Measurements from ENCODE around the gene CCDC39.

GRCh38 chr3:180631317-180631716, 48.0 kb downstream of the CCDC39 start:
- TF ChIP-seq EZH2 (IDR thresholded peaks at IDR 0.05; ENCODE audit: low read length) = no peak
- peak in 1 of 3 experiments; percentile 16 for TF ChIP-seq CTCF (optimal IDR thresholded peaks at IDR 0.05 in 1 of 3, IDR thresholded peaks at IDR 0.05 in 1 of 3, conservative IDR thresholded peaks at IDR 0.05 in 1 of 3; ENCODE audit: extremely low read depth in 1 of 3, insufficient read depth in 2 of 3, low read length in 3 of 3)

All from keratinocyte (primary cell).